Stimulated activated CD8-positive, alpha-beta memory T cell treated with anti-CD3 and anti-CD28 coated beads, Interleukin-2, amount 100 ng/mL, for 48 hours (primary cell): ENCODE results near the gene EDRF1.

Experiments used
- DNase-seq, 2 donors: peaks; one replicate each; pipeline ENCODE4 v3.0.0-alpha.2; 2020; ENCODE audit warnings: low read depth in 2 of 2

Gene EDRF1

DNA sequence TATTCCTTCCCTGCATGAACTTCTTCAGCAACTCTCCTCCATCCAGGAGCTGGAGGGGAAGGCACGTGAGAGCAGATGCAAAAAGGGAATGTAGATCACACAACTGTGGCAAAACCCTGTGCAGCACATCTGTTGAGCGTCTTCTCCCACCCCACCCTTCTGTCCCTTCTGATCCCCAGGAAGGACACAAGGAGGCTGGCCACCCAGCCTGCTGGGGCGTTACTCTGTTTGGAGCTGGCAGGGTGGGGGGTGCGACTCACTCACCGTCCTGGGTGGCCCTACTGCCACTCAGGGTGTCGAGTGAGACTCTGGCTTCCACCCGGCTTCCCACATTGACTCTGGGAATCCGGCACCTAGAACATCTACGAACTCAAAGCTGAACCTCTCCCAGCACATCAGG lies 66.3 kb downstream of the EDRF1 start:
- DNase-seq, result no peak

DNA sequence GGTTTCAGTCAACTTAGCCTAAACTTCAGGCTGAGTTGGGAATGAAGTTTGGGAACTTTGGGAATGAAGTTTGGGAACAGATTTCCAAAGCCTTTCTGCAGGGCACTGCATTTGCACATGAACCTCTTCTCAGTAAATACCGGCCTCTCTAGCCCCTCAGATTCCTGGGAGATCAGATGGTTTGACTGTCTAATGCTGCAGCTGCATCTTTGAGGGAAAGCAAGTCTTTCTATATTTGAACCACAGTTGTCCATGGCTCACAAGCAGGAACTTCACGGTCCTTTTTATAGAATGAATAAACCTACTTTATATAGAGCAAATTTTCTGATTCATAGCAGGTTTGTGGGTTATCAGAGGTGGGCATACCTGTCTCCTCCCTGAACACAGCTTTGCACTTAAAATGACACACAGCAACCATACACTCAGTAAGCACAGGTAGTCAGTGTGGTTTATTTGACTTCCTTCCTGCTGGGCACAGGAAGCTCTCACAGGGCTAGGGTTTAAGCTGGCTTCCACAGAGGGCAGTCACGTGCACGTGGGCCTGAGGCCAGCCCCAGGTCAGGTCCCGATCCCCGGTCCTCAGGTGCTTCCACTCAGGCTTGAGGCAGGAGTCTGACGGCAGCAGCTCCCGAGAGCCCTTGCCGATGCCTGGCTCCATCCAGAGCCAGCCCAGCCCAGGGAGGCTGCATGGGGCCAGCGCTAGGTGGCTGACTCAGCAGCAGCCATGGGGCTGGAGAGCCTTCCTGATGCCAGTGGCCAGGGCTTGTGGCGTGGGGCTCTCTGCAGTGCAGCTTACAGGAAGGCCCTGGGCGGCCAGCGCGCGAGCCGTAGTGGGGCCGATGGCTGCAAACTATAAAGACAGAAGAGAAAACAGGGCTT lies 68.9 kb downstream of the EDRF1 start:
- no peak for DNase-seq

DNA sequence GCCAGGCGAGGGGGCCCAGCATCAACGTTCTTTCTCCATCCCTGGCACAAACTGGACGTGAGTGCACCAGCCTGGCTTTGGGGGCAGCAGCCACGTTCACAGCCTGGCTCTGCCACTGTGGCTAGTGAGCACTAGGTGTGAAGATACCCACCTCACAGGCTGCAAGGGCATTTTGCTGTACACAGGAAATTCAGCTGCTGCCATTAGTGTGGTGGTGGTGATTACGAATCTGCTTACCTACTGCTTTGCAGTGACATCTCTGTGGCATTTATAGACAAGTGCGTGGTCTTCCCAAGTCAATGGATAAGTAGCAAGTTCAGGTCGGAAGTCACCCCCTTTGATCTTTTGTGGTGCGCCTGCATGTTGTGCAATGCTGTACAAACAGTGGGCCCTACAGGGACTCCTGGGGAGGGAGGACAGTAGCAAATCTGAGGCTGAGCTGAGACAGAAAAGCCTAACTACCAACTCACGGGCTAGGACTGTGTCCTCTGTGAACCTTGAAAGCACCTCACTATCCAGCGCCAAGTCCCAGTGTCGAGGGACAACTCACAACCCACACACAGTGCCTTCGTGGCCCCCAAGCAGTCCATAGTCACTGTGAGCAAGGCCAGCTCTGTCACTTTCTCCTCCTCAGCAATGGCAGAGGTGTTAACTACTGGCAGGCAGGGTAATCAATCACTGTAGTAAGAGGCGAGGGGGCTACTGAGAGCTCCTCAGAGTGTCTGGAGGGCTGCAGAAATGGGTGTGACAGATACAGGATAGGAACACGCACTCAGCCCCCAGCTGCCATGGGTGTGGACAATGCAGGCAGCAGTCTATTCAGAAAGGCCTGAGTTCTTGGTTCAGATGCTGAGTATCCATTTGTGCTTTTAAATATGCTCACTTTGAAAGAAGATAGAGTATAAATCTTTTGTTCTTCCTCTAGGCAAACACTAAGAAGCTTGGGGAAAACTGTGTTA lies 73.1 kb downstream of the EDRF1 start:
- no peak for DNase-seq

DNA sequence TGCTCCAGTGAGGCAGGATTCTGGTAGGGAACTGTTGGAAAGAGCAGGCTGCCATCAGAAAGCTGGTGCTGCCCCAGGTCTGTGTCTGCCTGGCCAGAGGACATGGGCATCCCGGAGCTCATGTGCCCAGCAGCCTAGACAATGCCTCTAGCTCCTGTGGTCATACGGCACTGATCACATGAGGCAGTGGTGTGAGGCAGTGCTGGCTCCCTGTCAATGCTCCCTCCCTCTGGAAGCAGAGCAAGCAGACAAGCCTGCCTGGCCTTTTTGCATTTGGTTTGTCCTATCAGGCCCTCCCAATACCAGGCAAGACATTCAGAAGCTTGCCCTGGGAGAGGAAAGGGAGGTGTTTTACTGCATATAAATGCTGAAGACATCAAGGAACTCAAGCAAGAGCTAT lies 75.6 kb downstream of the EDRF1 start:
- no peak for DNase-seq

DNA sequence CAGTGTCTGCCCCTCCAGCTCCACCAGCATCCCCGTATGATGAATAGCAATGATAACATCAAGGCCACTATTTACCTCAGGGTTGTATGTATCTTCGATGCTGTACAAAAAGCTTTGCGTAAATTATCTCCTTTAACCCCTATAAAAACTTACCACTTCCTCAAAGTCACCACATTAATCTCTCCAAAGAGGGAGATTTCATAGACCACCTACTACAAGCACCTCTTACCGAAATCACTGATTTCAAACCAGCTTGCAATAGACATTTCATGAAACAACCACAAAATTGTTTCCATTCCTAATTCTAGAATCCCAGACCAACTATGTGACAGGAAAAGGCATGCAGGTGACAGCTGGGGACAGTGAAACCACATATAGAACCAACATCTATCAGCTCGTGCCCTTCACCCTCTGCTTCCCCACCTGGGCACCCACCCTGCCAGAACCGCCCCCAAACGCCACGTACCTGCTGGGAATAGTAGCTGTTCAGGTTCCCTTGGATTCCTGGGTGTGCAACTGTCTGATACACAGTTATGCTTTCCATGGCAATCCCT lies 76.2 kb downstream of the EDRF1 start:
- DNase-seq, result no peak

DNA sequence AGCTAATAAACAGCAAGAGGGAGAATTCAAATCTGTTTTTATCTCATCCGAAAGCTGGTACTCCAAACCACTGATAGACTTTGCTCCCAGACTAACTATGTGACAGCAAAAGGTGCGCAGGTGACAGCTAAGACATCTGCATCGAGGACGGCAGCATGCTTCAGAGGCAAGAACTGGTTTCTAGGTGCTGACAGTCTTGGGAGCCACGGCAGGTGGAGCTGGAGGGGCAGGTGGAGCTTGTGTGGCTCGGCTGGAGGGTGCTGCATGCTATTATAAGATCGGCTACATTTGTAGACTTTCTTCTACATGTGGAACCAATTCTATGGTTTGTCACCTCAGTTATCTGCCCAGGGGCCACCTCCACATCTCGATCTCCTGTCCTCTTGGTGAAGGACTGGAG lies 77.9 kb downstream of the EDRF1 start:
- DNase-seq, result no peak

DNA sequence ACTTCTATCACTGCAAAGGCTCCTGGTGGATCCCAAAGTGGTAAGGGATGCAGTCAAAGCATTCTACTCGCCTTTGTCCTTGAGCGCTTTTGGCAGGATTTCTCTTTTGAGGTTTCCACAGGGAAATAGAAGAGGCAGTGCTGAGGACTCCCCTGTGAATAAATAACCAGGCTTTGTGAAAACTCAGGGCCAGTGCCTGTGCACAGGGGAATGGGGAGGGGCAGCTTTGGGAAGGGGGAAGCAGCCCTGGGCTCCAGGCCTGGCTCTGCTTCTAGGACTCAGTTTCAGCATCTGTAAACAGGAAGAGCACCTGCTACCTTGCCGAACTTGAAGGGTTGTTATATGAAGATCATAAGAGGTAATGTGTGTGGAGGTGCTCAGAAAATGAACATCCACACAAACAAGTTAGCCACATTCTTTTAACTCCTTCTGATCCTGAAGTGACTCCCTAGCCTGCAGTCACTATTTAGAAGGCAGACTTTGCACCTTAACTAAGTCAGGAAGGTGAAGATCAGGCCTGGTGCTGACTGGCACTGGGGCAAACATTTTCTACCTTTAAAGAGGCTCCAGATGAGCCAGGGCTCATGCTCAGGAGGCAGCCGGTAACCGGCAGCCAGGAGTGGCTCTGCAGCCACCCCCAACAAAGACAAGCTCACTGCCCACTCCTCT lies 78.6 kb downstream of the EDRF1 start:
- DNase-seq, result no peak

DNA sequence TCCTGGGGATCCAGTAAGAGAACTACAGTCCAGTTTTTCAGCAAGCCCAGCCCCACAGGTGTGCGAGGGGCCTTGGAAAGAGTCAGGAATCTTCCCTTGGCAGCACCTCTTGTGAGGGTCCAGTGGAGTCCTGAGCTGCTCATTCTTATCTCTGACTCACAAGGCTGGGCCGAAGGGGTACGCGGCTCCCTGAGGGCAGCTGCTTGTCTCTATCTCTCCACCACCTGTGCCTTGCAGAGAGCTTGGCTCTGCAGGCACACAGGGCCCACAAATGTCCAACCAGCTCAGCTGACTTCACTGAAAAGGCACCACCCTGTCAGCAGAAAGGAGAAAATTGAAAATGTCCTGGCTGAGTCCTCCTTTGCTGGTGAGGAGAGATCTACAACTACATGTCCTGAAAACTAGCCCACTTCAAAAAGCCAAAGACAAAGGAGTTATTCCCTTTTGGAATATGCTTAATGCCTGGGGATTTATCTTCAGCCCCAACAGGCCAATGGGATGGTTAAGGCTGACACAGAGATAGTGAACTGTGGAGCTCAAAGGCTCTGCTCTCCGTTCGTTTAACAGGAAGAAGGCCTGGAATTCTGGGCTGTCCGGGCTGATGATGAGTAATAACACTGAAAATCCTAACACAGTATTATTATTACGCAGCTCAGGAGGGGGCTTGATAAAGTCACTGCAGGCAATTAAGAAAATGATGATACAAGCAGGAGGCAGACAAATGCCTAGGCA lies 80.1 kb downstream of the EDRF1 start:
- no peak for DNase-seq

DNA sequence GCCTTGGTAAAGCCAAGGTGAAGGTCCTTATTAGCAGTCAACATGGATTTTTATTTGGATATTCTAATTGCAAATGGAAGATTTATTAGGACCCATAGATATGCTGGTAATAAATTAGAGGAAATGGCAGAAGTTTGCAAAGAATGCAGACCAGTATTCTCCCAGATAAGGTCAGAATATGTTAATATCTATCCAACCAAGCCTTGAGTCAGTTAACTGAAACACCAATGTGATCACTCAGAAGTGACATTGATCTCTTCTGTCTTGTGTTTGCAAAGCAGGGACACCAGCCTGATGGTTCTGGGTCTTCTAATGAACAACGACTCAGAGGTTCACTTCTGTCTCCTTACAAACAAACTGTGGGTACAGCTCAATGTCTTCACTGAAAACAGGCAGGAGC lies 82.1 kb downstream of the EDRF1 start:
- no peak for DNase-seq

DNA sequence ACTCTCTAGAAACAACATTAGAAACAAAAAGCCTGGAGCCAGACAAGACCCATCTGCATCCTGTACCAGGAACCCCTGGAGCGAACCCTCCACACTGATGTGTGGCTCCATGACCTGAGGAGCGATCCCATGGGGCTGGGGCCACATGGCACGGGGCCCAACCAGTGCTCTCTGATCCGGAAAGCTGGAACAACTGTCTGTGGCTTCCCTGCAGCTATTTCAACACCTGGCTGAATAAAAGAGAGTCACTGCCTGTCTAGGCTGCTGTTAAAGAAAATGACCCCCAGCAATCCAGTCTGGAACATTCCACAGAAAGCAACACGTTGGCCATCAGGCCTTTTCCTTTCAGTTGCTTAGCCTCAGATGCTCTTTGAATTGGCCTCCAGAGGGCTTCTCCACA lies 82.6 kb downstream of the EDRF1 start:
- DNase-seq, result no peak

DNA sequence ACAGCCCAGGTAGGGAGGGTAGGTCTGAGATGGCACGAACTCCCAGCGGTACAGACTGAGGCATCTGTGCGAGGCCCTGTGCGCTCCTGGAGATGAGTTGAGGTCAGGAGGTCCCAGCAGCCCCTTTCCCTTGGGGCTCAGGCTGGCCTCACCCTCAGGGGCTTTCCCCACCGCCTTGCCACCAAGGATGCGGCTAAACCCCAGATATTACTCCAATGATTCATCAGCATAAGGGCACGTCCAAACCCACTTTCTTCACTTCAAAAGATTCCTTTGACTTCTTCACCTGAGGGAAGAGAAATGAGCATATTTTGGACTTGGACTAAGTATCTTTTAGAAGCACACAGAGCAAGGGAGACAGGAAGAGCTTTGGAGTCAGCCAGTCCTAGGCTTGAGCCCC lies 83.2 kb downstream of the EDRF1 start:
- DNase-seq, result no peak

DNA sequence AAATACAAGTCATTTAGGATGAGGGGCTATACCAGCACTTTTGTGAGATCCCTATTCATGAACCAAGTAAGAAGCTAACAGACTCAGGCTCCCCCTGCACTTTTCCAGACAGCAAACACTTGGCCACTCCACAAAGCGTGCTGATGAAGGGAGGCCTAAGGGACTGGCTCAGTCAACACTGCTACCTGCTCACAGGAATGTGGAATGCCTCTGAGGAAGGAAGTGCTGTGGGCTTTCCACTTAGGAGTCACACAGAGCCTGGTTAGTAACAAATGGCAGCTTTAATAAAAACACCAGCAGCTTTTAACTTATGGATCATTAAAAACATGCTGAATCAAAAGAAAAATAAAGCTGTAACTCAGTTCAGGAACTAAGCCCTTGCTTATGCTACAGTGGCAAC lies 88.5 kb downstream of the EDRF1 start:
- DNase-seq, result no peak

DNA sequence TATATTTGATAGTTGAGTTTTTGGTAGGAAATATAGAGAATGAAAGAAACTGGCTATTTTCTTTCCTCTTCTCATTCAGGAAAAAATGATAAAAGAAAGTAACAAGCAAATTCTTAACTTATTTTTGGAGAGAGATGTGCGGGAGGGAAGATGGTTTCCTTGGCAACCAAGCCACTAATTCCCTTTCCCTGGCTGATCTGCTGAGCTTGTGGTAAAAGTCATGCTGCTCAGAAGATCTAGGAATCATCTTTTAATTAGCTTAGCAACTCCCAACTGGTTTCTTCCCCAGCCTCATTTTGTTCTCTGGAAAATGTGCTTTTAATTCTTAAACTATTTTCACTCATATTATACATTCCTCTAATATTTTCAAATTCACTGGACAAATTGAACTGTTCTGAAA lies 91.7 kb downstream of the EDRF1 start:
- DNase-seq, result no peak

DNA sequence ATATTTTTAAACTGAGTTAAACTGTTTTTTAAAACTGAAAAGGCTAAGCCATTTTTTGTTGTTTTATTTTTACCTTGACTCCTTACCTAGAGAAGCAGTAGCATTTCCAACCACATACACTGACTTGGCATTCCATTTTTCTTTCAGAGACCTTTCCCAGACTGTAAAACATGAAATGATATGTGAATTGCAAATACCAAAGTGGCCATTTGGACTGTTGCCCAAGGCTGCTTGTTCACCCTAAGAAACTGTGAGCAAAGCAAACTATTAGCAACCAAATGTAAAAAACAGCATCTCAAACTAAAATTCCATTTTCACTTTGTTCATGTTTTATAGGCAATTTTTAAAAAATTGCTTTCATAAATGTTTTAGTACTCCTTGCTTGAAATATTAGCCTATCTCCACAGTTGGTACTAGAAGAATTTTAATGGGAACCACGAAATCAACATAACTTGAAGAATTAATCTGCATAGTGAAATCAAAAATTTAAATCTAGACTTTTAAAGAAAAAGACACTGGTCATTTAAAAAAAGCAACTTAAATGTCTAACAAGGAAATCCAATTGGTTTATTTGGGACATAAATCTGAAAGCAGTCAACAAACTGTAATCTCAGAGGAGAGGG lies 92.7 kb downstream of the EDRF1 start:
- no peak for DNase-seq
